Smooth muscle cell of the brain vasculature (primary cell): ENCODE results near the gene IGFBP1.

ENCODE experiments used
- DNase-seq: peaks from one replicate; pipeline ENCODE4 v3.0.0-alpha.2; 2012; ENCODE audit warnings: low read depth, low spot score

The IGFBP1 gene

DNA sequence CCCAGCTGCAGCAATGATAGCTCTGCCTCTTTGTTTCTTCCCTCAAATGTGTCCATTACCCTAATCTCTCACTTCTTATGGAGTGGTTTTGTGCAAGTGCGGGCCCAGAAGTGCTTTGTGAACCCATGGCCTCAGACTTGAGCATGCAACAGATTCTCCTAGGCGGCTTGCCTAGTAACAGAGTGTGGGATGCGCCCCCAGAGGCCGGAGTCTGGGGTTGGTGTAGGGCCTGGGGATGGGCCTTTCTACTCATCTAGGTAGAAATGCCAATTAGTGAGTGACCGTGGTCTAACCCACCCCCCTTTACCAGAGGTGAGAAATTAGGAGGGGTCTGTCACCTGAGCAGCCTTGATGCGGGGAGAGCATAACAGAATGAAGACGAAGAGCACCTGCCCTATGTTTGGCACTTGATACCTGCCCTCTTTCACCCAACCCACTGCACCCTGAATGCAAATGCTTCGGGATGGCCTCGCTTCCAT, 7.0 kb upstream of the IGFBP1 start:
- DNase-seq, result no peak

DNA sequence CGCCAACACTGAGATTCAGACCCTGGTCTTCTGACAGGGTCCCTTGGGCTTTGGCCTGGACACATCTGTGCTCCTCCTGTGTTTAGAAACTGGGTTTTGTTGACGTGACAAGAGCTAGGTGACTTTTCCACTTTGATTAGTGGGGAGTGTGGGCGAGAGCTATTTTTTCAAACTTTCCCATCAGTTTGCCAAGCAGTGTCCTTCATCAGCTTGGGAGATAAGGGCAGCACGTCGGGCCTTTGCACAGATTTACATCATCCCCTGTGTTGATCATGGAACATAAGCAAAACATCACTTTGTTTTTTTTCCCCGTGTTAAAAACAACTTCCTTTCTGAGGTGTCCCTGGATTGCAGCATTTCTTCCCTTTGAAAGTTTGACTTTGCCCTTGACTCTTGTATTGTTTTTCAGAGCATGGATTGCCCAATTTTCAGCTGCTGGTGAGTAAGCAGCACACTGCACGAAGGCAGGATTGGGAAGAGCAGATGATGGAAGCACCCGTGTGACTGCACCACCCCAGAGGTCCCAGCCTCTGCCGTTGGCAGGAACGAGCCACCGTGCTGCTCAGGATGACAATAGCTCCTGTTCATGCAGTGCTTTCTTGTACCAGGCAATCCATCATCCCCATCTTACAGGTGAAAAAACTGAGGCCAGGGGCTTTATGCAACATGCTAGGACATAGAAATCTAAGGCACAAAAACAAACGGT, 6.4 kb upstream of the IGFBP1 start:
- no peak for DNase-seq

DNA sequence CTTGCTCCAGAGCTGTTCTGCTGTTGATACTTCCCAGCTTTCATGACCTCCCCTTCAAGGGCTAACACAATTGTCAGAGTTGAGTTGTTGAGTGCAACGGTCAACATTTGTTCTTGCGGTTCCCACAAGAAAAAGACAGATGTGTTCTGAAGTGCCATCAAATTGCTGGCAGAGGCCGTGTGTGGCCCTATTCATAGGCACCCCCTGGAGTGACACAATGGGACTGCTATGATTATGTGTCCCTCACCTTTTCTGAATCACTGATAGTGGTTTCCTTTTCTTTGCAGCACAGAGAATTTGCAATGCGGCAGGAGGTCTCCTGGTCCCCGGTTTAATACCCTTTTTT, 5.8 kb upstream of the IGFBP1 start:
- no peak for DNase-seq

DNA sequence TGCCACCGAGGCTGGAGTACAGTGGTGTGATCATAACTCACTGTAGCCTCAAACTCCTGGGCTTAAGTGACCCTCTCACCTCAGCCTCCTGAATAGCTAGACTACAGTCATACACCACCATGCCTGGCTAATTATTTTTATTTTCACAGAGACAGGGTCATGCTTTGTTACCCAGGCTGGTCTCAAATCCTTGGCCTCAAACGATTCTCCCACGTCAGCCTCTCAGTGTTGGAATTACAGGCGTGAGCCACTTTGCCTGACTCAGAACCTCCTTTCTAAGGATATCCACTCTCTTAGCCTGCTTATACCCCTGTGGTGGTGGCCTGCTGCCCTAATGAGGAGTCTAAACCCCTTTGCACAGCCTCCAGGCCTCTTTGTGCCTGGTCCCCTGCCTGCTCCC, 4.2 kb upstream of the IGFBP1 start:
- DNase-seq, result no peak

DNA sequence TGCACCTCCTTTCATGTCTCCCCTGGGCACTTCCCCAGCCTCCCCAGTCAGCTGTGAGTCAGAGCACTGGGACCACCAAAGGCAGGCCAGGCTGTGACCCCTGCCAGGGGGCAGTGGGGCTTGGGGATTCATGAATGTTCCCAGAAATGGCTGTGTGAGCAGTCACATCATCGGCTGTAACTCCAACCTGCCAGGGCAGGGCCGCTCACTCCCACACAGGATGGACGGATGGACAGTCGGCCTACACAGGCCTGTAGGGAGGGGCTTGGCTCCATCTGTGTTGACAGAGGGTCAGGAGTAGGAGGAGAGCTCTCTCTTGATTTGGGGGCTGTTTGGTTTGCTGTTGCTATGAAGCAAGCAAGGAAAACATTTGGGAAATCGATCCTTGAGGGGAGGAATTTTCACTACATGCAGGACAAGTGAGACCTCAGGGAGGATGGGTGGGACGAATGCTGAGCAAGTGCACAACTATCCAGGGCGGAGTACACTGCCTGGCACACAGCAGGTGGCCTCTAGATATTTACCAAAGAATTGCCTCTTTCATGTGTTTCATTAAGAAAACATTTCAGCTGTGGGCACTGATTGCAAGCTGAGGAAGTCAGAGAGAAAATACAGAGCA, 2.9 kb upstream of the IGFBP1 start:
- DNase-seq, result no peak

DNA sequence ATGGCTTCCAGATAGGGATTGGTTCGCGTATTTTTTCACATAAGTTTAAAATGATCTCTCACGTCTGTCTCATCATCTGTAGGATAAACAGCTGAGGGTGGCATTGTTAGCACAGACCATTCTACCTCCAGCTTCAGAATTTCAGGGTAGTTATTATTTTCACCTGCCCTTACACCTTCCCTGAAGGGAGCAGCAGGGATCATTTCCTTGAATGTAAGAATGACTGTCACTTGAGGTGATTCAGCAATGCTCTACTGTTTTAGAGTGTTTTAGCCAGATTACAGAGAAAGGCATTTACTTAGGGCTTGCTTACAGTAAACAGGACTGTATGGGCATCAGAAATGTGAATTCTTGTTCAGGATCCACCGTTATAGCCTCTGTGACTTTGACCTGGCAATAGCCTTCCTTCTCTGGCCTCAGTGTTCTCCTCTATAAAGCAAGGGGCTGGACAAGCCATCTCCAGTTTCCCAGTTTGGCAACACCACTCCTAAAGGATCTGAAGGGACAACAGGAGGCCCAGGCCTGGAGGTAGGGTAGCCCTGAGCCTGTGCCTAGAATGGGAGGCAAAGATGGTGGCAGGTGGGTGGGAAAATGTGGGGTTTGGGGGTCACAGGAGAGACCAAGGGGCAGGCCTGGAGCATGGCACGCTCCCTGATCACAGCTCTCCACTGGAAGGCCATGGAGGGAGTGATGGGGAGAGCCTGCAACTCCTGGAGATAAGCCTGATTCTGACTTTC, 1.2 kb upstream of the IGFBP1 start:
- no peak for DNase-seq

DNA sequence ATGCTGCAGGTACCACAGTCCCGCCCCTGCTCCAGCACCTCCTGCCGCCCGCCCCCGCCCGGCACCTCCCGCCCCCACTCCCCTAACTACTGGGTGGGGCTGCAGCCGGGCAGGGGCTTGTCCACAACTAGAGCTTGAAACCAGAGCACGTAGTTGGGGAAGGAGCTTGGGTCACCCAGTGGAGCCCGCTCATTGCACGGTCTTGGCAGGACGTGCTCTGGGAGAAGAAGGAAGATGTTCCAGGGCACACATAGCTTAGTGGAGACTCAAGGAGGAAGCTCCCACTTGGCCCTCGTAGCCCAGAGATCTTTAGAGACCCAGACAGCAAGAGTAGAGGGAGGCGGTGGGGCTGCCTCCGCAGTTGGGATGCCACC, 692 bp downstream of the IGFBP1 start:
- no peak for DNase-seq

DNA sequence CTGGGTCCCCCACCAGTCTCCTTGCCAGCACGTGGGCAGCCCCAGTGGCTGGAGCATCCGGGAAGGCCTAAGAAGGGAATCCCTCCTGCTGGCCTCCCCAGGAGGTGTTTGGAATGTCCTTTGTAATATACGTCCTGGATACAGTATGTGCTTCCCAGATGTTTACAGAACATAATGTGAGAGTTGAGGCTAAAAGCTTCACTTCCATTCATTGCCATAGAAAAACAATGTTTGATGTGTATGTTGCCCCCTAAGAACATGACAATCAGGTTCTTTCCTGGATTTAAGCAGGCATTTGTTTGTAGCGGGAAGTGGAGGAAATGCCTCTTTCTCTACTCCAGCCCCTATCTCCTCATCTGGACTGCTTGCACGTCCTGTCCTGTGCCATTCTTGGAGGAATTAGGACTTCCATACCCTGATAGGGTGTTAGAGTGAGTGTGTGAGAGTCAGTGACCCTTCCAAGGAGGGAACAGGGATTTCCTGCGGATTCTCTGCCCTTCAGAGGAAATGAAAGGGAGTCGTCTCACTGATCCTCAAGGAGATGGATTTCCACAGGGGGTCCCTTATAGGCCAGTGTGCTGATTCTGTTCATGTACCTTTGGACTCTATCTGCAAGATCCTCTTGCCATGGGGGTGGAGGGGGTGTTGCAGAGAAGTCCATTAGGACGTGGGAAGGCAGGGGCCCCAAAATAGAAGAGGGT, 1.2 kb downstream of the IGFBP1 start:
- DNase-seq, result no peak

DNA sequence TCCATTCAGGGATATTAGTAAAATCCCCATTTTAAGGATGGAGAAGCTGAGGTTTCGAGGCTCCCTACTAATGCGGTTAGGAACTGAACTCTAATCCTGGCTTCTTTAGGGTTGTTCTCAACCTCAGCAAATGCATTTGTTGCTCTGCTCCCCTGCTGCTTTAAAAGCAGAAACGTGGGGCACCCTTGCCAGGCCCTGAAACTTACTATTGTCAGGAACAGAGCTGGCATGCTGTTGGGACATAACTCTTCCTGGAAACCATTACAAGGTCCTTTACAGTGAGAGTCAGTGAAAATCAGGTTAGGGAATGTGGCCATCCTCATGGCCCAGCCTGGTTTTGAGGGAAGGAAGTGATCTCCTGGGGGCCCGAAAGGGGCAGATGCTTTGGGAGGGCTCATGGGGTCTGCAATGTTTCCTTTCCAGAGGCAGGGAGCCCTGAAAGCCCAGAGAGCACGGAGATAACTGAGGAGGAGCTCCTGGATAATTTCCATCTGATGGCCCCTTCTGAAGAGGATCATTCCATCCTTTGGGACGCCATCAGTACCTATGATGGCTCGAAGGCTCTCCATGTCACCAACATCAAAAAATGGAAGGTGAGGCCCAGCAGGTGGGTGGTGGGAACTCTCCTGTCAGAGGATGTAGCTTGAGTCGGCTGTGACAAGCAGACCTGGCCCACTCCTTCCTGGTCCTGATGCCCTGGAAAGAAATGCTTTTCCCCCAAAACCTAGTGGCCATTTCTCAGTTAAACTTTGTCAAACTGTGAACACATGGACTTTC, 2.0 kb downstream of the IGFBP1 start:
- no peak for DNase-seq

DNA sequence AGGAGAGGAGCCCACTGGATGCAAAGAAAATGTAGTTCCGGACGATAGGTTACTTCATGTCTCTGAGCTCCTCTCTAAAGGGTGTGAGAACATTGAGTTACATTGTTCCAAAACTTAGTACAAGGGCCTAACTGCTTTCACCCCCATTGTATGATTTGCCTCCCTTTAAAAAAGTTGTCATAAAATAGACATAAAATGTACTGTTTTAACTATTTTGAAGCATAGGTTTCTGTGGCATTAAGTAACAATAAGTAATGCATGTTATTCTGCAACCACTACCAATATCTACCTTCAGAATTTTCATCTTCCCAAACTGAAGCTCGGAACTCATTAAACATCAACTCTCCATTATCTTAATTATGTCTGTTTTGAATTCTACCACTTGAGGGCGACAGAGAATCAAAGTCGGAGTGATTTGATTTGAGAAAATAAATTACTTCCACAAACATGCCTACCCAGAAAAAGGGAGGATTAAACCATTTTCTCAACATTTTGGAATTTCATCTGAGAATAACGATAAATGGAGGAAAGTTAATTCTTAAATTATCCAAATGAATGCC, 2.7 kb downstream of the IGFBP1 start:
- no peak for DNase-seq

DNA sequence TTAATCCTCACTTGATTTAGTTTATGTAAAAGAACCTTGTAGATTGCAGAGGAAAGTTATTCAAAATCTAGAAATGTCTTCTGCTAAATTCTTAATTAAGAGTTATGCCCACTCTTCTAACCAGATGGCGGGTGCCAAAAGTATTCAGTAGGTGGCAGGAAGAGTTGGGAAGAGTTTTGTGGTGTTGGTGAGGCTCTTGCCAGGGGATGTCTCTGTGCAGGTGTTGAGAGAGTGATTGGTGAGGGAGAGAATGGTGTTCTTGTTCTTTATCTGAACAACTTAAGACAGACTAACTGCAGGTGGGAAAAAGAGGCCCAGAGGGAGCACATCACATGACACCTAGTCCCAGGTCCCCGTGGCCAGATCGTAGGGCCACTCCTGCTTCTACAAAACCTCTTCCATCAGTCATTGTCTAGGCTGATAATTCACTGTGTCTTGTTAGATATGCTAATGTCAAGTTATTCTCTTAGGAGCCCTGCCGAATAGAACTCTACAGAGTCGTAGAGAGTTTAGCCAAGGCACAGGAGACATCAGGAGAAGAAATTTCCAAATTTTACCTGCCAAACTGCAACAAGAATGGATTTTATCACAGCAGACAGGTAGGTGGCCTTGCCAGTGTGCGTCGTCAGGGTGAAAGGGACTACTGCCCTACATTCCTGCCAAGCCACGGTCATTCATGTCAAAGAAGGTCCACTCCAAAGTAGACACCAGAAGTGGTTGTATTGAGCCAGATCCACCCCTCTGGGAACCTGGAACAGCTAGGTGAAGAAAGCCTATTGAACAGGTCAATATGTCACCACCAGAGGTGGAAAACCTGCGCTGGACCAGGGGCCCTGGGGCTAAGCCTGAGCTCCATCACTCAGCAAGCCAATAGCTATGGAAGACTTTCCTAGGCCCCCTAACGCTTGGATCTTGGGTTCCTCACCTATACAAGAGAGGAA, 3.4 kb downstream of the IGFBP1 start:
- DNase-seq, result no peak

DNA sequence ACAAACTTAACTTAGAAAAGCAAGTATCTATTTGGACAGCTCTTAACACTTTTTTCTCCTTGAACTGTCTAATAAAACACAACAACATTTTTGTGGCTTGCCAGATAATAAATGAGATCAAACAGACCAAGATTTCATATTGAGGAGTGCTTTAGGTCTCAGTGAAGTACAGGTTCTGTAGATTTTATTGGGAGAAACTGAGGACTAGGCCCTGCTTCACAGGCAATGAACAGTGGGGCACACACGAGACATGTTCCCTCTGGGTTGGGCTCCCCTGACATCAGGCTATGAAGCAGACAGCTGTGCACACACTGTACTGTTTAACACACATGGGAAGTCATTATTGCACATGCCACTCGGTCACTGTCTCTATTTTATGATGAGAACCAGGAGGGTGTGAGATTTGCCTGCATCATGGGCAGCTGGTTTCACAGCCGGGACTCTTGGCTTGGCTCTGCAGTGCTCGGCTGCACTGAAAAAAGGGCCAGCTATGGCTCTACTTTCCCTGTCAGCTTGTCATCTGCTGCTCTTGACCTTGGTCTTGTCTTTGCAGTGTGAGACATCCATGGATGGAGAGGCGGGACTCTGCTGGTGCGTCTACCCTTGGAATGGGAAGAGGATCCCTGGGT, 4.2 kb downstream of the IGFBP1 start:
- DNase-seq, result no peak

DNA sequence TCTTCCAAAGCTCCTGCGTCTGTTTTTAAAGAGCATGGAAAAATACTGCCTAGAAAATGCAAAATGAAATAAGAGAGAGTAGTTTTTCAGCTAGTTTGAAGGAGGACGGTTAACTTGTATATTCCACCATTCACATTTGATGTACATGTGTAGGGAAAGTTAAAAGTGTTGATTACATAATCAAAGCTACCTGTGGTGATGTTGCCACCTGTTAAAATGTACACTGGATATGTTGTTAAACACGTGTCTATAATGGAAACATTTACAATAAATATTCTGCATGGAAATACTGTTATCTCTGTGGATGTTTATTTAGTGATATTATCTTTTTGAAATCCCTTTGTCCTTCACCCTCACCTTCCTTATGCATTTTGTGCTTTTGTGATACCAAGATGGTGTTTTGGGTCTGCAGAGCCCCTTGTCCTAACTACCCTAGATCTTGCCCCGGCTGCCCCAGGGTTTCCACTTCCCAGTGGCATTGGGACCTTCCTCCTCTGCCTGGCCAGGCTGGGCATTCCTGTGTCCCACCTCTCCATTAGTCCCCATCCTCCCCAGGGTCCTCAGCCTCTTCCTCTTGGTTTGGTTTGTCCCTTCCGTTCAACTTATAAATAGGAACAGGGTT, 5.2 kb downstream of the IGFBP1 start:
- DNase-seq, result no peak

DNA sequence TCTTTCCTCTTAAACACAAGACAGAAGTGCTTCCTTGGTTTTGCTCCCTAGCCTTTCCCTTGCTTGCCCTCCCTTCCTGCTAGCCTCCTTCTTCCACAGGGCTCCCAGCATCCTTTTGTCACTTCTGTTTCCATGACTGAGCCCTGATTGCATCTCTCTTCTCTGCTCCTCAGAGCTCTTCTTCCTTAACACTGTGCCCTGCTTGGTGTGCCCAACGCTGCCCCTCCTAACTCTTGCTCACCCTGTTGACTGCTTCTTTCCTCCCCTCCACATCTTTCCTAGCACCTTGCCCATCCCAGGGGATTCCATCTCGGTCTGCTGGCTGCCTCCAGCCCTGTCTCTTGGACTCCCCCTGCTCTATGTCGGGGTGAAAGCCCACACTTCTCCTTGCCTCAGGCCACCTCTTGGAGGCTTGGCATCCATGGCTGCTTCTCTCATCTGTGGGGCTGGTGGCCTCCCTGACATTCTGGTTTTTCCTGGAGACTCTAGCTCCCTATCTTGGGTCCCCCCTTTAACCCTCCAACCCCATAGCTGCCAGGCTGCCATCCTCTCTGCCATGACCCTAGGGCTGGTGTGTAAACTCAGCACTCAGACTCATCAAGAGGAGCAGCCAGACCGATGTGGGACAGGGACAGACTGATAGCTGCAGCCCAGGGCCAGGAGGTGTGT, 5.8 kb downstream of the IGFBP1 start:
- DNase-seq, result no peak

DNA sequence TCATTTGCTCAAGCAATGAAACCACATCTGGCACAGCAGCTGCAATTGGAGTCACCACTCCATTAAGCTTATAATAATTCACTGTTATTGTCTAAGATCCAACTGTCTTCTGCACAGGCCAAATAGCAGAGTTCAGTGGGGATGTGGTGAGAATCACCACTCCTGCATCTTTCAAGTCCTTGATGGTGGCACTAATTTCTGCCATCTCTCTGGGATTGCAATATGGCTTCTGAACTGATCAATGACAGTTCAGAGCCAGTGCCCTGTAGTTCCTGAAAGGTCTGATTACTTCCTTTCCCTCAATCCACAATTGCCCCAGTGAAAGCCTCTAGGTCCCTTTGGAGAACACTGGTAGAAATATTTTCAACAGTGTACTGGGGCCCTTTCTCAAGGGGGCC, 6.4 kb downstream of the IGFBP1 start:
- no peak for DNase-seq

DNA sequence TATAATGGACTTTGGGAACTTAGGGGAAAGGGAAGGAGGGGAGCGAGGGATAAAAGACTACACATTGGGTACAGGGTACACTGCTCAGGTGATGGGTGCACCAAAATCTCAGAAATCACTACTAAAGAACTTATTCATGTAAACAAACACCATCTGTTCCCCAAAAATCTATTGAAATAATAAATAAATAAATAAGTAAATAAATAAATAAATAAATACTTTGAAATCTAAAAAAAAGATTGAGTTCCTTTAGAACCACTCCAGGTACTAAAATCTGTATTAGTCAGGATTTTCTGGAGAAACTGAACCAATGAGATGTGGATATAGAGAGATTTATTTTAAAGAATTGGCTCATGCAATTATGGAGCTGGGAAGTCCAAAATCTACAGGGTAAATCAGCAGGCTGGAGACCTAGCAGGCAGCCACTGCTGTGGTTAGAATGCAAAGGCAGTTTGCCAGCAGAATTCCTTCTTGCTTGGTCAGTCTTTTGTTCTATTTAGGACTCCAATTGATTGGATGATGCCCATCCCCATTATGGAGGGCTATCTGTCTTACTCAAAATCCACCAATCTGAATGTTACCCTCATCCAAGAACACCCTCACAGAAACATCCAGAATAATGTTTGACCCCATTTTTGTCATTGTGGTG, 8.9 kb downstream of the IGFBP1 start:
- no peak for DNase-seq

DNA sequence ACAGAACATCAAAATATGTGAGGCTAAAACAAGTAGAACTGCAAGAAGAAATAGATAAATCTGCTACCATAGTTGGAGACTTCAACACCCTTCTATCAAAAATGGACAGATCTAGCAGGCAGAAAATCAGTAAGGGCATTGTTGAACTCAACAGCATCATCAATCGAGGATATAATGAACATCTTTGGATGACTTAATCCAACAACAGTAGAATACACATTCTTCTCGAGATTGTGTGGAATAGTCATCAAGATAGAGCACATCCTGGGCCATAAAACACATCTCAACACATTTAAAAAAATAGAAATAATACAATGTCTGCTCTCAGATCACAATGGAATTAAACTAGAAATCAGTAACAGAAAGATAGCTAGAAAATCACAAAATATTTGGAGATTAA, 9.9 kb downstream of the IGFBP1 start:
- no peak for DNase-seq

DNA sequence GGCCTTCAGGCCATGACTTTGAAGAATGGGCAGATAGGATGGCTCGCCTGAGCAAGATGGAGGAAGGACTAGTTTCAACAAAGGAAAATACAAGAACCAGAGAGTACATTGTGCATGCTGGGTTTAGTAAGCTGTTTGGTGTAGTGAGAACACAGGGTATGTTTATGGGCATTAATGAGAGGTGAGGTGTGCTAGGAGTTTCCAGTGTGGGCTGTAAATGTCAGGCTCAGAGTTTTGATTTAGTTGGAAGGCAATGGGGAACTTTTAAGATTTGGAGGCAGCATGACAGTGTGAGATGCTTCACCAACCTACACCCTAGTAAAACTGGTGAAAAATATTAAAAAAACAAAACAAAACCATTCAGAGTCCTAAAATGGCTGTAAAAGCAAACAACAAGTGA, 13.3 kb downstream of the IGFBP1 start:
- DNase-seq, result no peak
